ENCODE results near the gene OTOG.

- TF ChIP-seq CTCF (IDR thresholded peaks at IDR 0.05) (no peak), EZH2 (IDR thresholded peaks at IDR 0.05; ENCODE audit: borderline replicate concordance, insufficient read depth, low read depth, low read length, poor library complexity, severe bottlenecking) (no peak)
Observed at GRCh38 chr11:17544181-17544622, 2.9 kb upstream of the OTOG start, which contains the start of gene USH1C.
